DMS53 treated with DMSO at 0.1 percent for 48 hours (cell line): ENCODE data around the gene ALG8.
"Not testable (repeated sequence)": the region's sequence is repeated elsewhere in the genome, so short reads cannot be mapped to it uniquely, and the experiment has no call there.

Source experiments
- DNase-seq: peaks from one replicate; lab custom pipeline; 2025; ENCODE audit not compliant: unreplicated experiment; lab: John Stamatoyannopoulos, UW

Gene ALG8

GRCh38 chr11:78139422-78140391 lies at the start of gene ALG8:
Gene ALG8 (minus strand): TSS chr11:78139626. CDS start chr11:78139588, 38 bp downstream.
- DNase-seq: peak; percentile 99

- DNase-seq: peak; percentile 99
Observed at GRCh38 chr11:78188286-78189173, 49.1 kb upstream of the ALG8 start, which contains the start of the genes KCTD21 and USP35. Gene KCTD21 (minus strand): TSS chr11:78188626. CDS start chr11:78174554, 14,072 bp downstream. Gene USP35 (plus strand): TSS chr11:78188919. CDS start chr11:78196246, 7,327 bp downstream.

- DNase-seq: peak; percentile 59
Observed at GRCh38 chr11:78187366-78188285, 48.2 kb upstream of the ALG8 start.

DNA sequence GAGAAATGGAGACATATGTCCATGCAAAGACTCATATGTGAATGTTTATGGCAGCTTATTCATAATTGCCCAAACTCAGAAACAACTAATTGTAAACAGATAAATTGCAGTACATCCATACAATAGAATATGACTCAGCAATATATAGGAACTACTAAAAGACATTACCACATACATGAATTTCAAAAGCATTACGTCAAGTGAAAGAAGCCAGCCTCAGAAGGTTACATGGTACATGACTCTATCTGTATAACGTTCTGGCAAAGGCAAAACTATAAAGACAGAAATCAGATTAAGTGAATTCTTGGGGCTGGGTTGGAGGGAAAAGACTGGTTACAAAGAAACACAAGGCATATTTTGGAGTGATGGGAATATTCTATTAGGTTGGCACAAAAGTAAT lies 41.8 kb upstream of the ALG8 start:
- no peak for DNase-seq

- no peak for DNase-seq
Observed at GRCh38 chr11:78180751-78181150, 41.3 kb upstream of the ALG8 start.

DNA sequence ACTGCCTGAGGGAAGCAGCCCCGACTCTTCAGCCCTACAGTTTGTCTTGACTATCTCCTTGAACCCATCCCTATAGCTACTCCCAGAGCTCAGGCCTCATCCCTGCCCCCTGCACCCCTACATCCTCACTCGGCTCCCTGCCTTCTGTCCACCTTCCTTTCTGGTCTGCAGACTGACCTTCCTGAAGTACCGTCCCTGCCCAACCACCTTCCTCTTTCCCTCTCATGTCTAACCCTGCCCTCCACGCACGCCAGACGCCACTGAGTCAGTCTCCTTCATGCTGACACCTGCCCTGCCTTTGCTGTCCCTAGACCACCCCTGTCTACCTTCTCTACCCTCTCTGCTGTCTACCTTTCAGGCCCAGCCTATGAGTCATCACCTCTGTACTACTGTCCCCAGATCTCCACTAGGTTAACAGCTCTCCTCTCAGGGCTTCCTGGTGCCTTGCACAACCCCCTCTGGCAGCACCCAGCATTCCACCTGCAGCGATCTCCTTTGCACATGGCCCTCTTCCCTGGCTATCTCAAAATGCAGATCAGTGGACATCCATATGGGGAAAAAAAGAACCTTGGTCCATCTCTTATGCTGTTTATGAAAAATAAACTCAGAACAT lies 40.1 kb upstream of the ALG8 start:
- DNase-seq: peak; percentile 25

DNA sequence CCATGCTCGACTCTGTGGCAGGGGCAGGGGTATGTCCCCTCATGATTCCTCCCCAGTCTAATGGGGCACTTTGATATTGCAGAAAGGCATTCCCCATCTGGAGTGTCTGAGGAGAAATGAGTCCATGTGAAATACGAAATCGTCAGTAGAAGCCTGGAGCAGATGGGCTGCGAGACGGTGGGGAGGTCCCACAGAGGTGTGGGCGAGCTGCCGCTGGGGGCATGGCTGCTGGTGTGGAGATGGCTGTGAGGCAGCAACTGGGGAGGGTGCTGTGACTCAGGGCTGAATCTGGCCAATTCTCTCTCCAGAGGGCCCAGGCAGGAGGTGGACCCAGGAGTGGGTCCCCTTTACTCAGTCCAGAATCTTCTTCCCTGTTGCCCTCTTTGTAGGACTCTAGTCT lies 37.8 kb upstream of the ALG8 start:
- DNase-seq: no peak

- DNase-seq: no peak
Observed at GRCh38 chr11:78176605-78177141, 37.2 kb upstream of the ALG8 start.

DNA sequence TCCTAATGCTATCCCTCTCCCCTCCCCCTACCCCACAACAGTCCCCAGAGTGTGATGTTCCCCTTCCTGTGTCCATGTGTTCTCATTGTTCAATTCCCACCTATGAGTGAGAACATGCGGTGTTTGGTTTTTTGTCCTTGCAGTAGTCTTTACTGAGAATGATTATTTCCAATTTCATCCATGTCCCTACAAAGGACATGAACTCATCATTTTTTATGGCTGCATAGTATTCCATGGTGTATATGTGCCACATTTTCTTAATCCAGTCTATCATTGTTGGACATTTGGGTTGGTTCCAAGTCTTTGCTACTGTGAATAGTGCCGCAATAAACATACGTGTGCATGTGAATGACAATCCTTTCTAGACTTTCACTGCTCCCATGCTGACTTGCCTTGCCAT lies 36.4 kb upstream of the ALG8 start:
- DNase-seq: not testable (repeated sequence)

- no peak for DNase-seq
Observed at GRCh38 chr11:78171951-78172350, 32.5 kb upstream of the ALG8 start.

DNA sequence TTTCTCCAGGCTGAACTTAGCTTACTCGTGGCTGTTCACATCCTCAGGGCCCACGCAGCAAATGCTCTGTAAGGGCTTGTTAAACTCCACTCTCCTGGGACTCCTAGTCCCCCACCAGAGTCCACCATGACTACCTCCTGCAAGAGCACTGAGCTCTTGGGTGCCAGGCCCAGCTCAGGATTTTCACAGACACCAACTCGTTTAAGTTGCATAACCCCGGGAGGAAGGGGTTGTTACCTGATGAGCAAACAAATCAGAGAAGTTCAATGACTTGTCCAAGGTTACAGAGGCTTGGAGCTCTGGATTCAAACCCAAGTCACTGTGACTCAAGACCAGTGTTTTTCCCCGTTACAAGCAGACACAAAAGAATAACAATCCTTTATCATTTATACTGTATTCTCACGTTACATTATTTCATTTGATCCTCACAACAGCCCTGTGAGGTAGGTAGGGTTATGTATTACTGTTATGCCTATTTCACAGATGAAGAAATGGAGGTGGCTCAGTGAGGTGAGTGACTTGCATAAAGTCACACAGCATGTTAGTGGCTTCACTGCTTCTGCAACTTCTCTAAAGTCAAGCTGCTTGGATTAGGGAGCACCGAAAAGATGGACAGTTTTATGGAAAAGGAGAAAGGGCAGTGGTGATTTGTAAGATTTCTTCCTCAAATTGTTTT lies 31.6 kb upstream of the ALG8 start:
- no peak for DNase-seq

DNA sequence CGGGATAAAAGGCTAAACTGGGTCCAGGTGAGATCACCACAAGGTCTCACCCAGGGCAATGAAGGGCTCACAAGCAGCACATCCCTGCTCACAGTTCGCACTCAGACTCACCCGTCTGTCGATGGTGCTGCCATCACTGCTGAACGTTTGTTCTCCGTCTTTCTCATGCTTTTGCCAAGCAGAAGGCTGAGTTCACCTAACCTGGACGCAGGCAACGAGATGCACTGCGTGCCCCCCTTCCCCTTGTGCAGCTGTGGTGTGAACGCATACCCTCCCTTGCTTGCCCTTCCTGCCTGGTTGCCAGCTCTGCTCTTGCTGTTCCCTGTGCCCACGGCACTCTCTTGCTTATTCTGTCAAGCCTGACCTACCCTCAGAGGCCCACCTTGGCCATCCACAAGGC lies 31.0 kb upstream of the ALG8 start:
- no peak for DNase-seq

DNA sequence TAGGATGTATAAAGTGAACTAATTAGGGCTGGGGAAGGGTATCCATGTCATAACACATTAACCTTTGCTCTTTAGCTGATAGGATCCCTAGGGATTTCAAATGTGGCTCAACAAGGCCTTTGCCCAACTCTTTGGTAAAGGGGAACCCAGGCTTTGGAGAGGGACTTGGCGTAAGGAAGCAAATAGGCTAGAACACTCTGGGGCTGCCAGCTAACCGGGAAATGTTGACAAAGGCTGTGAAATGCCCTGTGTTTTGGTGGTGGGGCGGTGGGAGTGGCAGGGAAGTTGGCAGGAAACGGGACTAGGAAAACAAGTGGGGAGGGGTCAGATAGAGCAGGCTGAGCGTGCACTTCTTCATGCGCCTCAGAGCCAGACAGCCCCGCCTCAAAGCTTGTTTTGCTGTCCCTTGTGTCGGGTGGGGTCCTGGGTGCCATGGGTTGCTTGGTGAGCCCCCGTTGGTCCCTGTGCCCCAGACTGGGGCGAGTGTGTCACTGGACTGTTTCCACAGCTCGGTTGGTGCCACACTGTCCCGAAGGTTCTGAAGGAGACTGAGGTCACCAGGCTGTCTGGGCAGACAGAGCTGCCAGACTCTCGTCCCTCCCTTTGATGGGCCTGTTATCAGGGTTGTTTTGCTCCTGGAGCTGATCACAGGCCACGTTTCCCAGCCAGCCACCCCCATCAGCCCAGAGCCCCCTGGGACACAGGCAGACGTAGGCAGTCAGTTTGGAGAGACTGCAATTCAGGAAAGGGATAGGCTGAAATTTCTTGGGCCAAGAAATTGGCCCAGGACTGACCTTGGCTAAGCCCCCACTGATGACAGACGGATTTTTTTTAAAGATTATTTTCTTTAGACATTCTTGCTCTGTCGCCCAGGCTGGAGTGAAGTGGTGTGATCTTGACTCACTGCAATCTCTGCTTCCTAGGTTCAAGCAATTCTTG lies 29.4 kb upstream of the ALG8 start:
- no peak for DNase-seq

- DNase-seq: no peak
Observed at GRCh38 chr11:78166855-78167469, 27.5 kb upstream of the ALG8 start.

- DNase-seq: no peak
Observed at GRCh38 chr11:78164471-78164870, 25.0 kb upstream of the ALG8 start.

DNA sequence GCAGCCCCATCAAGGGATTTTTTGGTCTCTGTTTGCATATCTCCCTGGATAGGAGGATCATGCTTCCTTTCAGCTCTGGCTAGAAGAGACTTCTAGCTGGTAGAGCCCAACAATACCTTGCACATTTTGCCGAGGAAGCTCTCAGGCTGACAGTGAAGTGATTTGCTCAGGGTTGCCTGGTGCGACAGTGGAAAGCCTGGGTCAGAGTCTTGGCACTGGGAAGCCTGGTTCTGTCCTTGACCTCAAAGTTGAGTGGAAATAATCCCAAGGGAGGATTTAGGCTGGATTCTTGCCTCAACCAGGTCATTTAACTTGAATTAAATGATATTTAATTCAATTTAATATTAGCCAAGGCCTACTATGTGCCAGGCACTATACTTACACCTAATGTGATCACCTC lies 24.4 kb upstream of the ALG8 start:
- no peak for DNase-seq

DNA sequence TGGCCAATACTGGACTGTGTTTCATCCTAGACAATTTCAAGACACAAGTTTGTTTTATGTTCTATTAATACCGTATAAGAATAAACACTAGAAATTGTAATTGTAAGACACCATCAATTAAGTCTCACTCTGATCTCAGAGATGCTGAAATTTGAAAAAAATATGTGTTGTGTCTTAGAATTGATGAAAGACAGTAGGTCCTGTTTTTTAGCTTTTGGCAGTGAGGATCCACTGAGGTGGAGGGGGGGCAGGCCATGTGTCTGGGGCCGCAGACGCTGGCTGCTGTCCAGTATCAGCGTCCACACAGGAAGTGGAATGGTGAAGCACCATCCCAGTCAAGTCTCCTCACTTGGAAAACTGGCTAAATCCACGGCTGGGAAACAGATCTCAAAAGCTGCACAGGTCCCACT lies 22.5 kb upstream of the ALG8 start:
- DNase-seq: no peak

- DNase-seq: no peak
Observed at GRCh38 chr11:78161346-78161745, 21.9 kb upstream of the ALG8 start.
